ENCODE data around the gene TPM4. TPM values are rescaled to one million over a fixed set of nuclear protein-coding genes. Genes with fewer than 3 reads are reported as not detected.

Gene TPM4
- total and polyA plus RNA-seq, 2 of the 13 experiments (the other 11 are each of a cell fraction or from before 2014, with no cell fraction given), result 180 to 188 TPM

- TF ChIP-seq FOXA3 (CRISPR knock-in tag; IDR thresholded peaks at IDR 0.05) (no peak; the same call in none of the 2 replicates), ZNF619 (CRISPR knock-in tag; IDR thresholded peaks at IDR 0.05) (no peak; the same call in 1 of the 2 replicates), NFKB2 (CRISPR knock-in tag; IDR thresholded peaks at IDR 0.05; ENCODE audit: borderline replicate concordance) (no peak), ZNF878 (CRISPR knock-in tag; IDR thresholded peaks at IDR 0.05) (no peak), GTF2F1 (IDR thresholded peaks at IDR 0.05; ENCODE audit: low read length) (no peak), ZNF660 (CRISPR knock-in tag; IDR thresholded peaks at IDR 0.05; ENCODE audit: borderline replicate concordance, low read depth) (no peak), GABPB1 (CRISPR knock-in tag; IDR thresholded peaks at IDR 0.05) (peak; percentile 96), HNRNPLL (IDR thresholded peaks at IDR 0.05; ENCODE audit: low read depth, low read length, poor library complexity, severe bottlenecking) (peak; percentile 80), ZBTB21 (CRISPR knock-in tag; IDR thresholded peaks at IDR 0.05) (no peak), ZNF207 (IDR thresholded peaks at IDR 0.05; ENCODE audit: borderline replicate concordance) (no peak), ARID5B (CRISPR knock-in tag; IDR thresholded peaks at IDR 0.05) (peak; percentile 55; the same call in 1 of the 2 replicates), GLI4 (CRISPR knock-in tag; IDR thresholded peaks at IDR 0.05; ENCODE audit: borderline replicate concordance) (no peak), MAFF (IDR thresholded peaks at IDR 0.05; ENCODE audit: low read depth, low read length) (no peak), ZNF740 (CRISPR knock-in tag; IDR thresholded peaks at IDR 0.05) (no peak), FOXO1 (CRISPR knock-in tag; IDR thresholded peaks at IDR 0.05) (peak; percentile 58; the same call in 1 of the 2 replicates), ZBTB43 (CRISPR knock-in tag; conservative IDR thresholded peaks at IDR 0.05) (no peak; the same call in 1 of the 2 replicates), NCOA5 (CRISPR knock-in tag; IDR thresholded peaks at IDR 0.05) (no peak), FOXA1 (IDR thresholded peaks at IDR 0.05) (no peak), FOXA1 (CRISPR knock-in tag; IDR thresholded peaks at IDR 0.05) (peak; percentile 38; the same call in 1 of the 2 replicates), PBX3 (CRISPR knock-in tag; IDR thresholded peaks at IDR 0.05; ENCODE audit: borderline replicate concordance) (peak; percentile 94; the same call in 1 of the 2 replicates), THAP7 (CRISPR knock-in tag; IDR thresholded peaks at IDR 0.05) (0 out of 2 replicates have a peak, but pooled peaks have one; percentile 84), TEAD3 (CRISPR knock-in tag; optimal IDR thresholded peaks at IDR 0.05; ENCODE audit: borderline replicate concordance) (peak; percentile 38), ZNF576 (CRISPR knock-in tag; IDR thresholded peaks at IDR 0.05) (no peak)
Observed at GRCh38 chr19:16111160-16111908, 35.0 kb downstream of the TPM4 start, which contains the start of gene RAB8A (continued).

All from HepG2 (cell line).